ENCODE data around the gene ATP6V1G2. TPM values are rescaled to one million over a fixed set of nuclear protein-coding genes. Genes with fewer than 3 reads are reported as not detected.
"Not testable (repeated sequence)": the region's sequence is repeated elsewhere in the genome, so short reads cannot be mapped to it uniquely, and the experiment has no call there.

ATP6V1G2 gene
- total RNA-seq, 1 donor from 2014 or later: 0.26 TPM

DNA sequence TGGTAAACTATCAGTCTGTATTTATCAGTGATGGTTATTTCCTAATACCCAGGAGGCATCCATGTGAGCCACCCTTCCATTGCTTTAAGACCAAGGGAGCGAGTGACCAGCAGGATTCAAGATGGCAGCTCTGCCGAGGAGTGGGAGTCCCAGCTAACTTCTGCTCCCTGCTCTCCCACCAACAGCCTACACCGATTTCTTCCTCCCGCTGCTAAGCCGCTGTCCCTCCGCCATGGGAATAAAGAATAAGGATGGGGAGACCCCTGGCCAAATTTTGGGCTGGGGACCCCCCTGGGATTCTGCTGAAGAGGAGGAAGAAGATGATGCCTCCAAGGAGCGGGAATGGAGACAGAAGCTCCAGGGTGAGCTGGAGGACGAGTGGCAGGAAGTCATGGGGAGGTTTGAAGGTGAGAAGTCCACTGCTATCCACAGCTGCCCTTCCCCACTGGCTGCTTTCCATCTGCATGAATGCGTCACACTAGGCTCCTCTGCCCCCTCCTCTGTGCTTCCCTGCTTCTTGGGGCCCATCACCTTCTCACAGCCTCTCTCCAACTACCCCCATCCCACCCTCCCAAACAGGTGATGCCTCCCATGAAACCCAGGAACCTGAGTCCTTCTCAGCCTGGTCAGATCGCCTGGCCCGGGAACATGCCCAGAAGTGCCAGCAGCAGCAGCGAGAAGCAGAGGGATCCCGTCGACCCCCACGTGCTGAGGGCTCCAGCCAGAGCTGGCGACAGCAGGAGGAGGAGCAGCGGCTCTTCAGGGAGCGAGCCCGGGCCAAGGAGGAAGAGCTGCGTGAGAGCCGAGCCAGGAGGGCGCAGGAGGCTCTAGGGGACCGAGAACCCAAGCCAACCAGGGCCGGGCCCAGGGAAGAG is 11.3 kb upstream of the ATP6V1G2 start:
- Histone ChIP-seq H3K36me3 (ENCODE audit: control insufficient read depth, insufficient read depth, low read length) (peaks cover 17% of the 10 kb centered on the region), H3K4me3 (ENCODE audit: low read depth, low read length) (no peak overlapping the region), H3K27me3 (ENCODE audit: control insufficient read depth, insufficient read depth, low read length) (no peaks in the 10 kb centered on the region)
- DNase-seq (ENCODE audit: low read depth): no peak
- TF ChIP-seq, protein P1, sequence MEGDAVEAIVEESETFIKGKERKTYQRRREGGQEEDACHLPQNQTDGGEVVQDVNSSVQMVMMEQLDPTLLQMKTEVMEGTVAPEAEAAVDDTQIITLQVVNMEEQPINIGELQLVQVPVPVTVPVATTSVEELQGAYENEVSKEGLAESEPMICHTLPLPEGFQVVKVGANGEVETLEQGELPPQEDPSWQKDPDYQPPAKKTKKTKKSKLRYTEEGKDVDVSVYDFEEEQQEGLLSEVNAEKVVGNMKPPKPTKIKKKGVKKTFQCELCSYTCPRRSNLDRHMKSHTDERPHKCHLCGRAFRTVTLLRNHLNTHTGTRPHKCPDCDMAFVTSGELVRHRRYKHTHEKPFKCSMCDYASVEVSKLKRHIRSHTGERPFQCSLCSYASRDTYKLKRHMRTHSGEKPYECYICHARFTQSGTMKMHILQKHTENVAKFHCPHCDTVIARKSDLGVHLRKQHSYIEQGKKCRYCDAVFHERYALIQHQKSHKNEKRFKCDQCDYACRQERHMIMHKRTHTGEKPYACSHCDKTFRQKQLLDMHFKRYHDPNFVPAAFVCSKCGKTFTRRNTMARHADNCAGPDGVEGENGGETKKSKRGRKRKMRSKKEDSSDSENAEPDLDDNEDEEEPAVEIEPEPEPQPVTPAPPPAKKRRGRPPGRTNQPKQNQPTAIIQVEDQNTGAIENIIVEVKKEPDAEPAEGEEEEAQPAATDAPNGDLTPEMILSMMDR (IDR thresholded peaks at IDR 0.05; ENCODE audit: insufficient read depth, low read length, severe bottlenecking): no peak
- no peak for FAIRE-seq

DNA sequence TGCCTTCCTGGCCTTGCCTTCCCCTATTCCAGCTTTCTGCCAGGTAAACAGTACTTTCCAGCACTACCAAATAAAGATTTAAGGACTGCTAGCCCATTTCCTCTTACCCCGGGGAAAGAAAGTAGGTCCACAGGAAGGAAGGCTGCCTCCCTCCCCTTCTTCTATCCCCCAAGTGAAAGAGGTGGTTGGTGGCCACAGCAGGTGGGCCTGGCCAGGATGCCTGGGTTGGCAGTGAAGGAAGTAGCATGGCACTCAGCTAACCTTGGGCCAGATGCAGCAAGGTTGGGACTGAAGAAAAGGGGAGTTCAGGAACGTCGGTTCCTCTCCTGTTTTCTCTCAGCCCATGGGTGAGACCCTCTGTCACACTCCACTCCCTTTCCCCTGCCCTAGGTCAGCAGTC is 9.9 kb upstream of the ATP6V1G2 start:
- H3K27me3 ChIP-seq (ENCODE audit: control insufficient read depth, insufficient read depth, low read length): no peaks in the 10 kb centered on the region
- no peak overlapping the region for H3K4me3 ChIP-seq (ENCODE audit: low read depth, low read length)
- peaks cover 17% of the 10 kb centered on the region for H3K36me3 ChIP-seq (ENCODE audit: control insufficient read depth, insufficient read depth, low read length)
- TF ChIP-seq, protein P1 (IDR thresholded peaks at IDR 0.05; ENCODE audit: insufficient read depth, low read length, severe bottlenecking): no peak
- DNase-seq (ENCODE audit: low read depth): no peak
- FAIRE-seq: no peak

DNA sequence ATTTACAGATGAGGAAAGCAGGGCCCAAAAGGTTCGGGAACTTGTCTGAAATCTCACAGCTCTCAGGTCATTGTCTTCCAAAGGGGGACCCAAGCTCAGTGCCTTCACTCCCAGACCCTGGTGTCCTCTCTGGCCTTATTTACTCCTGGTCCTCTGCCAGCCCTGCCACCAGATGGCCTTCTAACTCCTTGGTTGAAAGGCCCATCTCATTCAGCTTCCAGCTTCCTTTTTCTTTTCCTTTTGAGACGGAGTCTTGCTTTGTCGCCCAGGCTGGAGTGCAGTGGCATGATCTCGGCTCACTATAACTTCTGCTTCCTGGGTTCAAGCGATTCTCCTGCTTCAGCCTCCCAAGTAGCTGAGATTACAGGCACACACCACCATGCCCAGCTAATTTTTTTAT is 5.0 kb upstream of the ATP6V1G2 start:
- H3K36me3 ChIP-seq (ENCODE audit: control insufficient read depth, insufficient read depth, low read length); H3K4me3 ChIP-seq (ENCODE audit: low read depth, low read length); H3K27me3 ChIP-seq (ENCODE audit: control insufficient read depth, insufficient read depth, low read length); FAIRE-seq: not testable (repeated sequence)
- peak; percentile 11 for DNase-seq (ENCODE audit: low read depth)
- TF ChIP-seq, protein P1 (IDR thresholded peaks at IDR 0.05; ENCODE audit: insufficient read depth, low read length, severe bottlenecking): peak; percentile 18

DNA sequence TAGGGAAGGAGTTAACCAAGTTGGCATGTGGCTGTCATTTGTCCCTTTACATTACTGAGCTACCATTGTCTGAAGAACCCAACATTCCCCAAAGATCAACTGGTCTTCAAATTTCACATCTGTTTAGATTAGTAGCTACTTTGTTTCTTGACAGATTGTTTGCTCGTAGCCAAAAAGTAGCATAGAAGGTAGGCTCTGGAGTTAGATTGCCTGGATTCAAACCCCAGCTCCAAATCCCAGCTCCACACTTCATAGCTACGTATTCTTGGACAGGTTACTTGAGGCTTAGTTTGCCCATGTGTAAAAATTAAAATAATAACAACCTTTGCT is 2.1 kb upstream of the ATP6V1G2 start:
- TF ChIP-seq, protein P1 (IDR thresholded peaks at IDR 0.05; ENCODE audit: insufficient read depth, low read length, severe bottlenecking): no peak
- H3K27me3 ChIP-seq (ENCODE audit: control insufficient read depth, insufficient read depth, low read length): no peaks in the 10 kb centered on the region
- H3K4me3 ChIP-seq (ENCODE audit: low read depth, low read length): no peak overlapping the region
- FAIRE-seq (no peak), DNase-seq (ENCODE audit: low read depth) (no peak)
- H3K36me3 ChIP-seq (ENCODE audit: control insufficient read depth, insufficient read depth, low read length): peaks cover 4% of the 10 kb centered on the region

DNA sequence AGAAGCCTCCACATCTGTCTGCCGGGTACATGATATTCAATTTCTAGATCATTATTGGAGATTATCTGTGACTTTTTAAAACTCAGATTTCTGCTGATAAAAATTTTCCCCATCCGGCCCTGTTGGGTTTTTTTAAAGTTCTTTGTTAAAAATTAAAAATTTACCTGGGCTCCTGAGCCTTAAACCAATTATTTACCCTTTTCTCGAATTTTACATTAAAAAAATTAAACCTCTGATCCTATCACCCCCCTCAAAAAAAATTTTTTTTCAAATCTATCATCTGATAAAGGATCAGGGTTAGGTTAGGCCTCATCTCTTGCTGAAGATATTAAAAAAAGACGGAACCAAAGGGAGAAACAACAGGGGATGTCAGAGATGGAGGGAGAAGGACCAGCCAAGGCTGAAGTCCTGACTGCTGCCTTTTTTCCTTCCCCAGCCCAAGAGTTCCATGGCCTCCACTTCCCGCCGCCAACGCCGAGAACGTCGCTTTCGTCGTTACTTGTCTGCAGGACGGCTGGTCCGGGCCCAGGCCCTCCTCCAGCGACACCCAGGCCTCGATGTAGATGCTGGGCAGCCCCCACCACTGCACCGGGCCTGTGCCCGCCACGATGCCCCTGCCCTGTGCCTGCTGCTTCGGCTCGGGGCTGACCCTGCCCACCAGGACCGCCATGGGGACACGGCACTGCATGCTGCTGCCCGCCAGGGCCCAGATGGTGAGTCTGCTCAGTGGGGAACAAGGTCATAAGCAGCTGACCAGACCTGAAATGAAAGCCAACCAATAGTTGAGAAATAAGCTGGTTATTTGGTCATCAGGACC is 1.5 kb upstream of the ATP6V1G2 start:
- Histone ChIP-seq H3K4me3 (ENCODE audit: low read depth, low read length) (peak overlapping the region; percentile 35), H3K36me3 (ENCODE audit: control insufficient read depth, insufficient read depth, low read length) (peaks cover 4% of the 10 kb centered on the region), H3K27me3 (ENCODE audit: control insufficient read depth, insufficient read depth, low read length) (no peaks in the 10 kb centered on the region)
- no peak for DNase-seq (ENCODE audit: low read depth)
- TF ChIP-seq, protein P1 (IDR thresholded peaks at IDR 0.05; ENCODE audit: insufficient read depth, low read length, severe bottlenecking): no peak
- FAIRE-seq: no peak

Data from bronchial epithelial cell (primary cell).